HG03439 (cell line): ENCODE measurements around the gene SDC1.
"Not testable (repeated sequence)": the region's sequence is repeated elsewhere in the genome, so short reads cannot be mapped to it uniquely, and the experiment has no call there.

Source experiments
- ATAC-seq: cut with Tn5 transposase; IDR thresholded peaks from one replicate; pipeline ENCODE4 v1.9.1; 2021; ENCODE audit warnings: mild to moderate bottlenecking, moderate library complexity; ENCODE audit not compliant: unreplicated experiment

SDC1 gene

DNA sequence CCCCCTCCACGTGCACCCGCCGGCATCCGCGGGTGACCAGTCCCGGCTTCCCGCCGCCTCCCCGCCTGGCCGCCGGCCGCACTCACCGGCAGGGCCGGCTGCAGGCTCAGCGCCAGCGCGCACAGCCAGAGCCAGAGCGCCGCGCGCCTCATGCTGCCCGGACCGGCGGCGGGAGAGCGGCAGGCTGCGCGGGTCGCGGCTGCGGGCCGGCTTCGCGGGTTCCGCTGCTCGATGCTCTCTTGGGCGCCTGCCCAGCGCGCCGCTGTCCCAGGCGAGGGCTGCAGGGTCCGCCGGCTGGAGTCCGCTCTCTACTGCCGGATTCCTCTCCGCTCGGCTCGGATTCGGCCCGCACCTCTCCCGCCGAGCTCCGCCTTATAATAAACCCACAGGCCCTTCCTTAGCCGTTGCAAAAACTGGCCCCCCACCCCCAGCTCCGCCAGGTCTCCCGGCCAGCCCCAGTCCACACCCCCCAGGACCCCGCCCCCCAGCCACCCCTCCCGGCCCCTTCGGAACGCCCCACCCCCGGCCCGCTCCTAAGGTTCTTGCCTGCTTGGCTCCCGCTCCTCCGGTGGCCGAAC lies at the start of gene SDC1:
Gene SDC1, minus strand, starts transcription at position 415 of the 578 bp plus-strand sequence. Its CDS starts 263 bp downstream, at position 152.
- peak; percentile 21 for ATAC-seq

- no peak for ATAC-seq
Observed at GRCh38 chr2:20273042-20273441, 48.1 kb upstream of the SDC1 start.

DNA sequence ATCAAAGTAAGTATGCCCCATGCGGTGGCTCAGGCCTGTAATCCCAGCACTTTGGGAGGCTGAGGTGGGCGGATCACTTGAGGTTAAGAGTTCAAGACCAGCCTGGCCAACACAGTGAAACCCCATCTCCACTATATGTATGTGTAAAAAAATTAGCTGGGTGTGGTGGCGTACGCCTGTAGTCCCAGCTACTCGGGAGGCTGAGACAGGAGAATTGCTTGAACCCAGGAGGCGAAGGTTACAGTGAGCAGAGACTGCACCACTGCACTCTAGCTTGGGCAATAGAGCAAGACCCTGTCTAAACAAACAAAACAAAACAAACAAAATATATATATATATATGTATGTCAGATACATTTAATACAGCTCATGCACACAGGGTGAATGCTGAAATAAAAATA lies 43.4 kb upstream of the SDC1 start:
- ATAC-seq = not testable (repeated sequence)

- no peak for ATAC-seq
Observed at GRCh38 chr2:20267529-20267928, 42.6 kb upstream of the SDC1 start.

DNA sequence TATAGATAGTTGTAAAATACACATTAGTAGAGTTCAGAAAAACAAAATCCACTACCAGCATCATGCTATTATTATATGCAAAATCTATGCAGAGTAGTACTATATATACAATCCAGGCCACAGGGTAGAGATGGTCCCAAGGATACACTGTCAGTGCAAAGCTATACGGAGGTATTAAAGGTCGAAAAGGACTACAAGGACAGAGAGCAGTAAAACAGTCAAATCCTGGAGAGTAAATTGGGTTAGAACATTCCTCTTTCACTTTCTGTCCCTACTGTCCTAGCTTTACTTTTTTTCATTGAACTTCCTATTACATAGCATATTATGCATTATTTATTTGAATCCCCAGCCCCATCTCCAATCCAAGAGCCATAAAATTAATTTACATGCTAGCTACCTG lies 39.7 kb upstream of the SDC1 start:
- ATAC-seq = no peak

GRCh38 chr2:20257411-20257810 lies 32.5 kb upstream of the SDC1 start:
- ATAC-seq = no peak

DNA sequence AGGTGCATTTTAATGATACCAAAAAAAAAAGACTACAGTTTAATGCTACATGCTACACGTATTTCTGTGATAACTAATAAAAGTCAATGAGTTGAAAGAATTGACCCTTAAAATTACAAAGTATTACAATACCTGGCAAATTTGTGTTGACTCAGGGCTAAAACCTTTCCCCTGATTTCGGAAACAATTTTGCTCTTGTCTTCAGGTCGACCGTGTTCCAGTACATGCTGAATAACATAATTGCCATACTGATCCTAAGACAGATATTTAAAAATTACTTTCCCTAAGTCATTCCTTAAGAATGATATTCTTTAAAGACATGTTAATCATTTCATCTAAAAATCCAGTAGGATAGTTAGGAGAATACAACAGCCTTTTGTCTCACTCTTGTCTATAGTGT lies 29.8 kb upstream of the SDC1 start:
- no peak for ATAC-seq

DNA sequence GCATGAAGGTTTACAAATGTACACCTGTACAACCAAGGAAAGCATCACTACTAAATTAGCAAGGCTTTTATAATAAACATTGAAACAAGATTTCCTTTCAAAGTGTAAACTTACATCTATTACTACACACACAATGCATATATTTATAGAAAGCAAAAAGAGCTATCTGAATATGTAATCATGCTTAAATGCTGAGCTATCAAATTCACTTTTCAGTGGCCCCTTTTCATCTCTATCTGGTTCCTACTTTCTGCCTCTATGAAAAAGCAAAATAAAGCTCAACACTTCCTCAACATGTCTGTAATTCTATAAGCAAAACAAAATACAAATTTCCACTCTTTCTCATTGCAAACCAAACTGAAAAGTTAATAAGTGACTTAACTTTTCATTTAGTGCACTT lies 25.5 kb upstream of the SDC1 start:
- ATAC-seq = no peak

GRCh38 chr2:20249170-20249569 lies 24.2 kb upstream of the SDC1 start:
- ATAC-seq = no peak

DNA sequence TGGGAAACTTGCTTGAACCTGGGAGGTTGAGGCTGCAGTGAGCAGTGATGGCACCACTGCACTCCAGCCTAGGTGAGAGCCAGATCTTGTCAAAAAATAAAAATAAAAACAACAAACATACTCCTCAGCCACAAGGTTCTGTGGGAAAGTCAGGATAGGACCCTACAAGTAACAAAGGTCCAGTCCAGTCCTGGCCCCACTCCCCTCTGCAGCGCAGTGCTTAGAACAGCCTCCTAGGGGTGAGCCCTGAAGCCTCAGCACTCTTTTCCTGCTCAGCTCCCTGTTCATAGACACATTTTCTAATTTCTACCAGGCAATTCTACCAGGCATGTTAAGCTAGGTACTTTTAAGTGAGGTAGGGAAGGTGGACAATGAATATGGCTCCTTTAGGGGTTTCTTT lies 22.2 kb upstream of the SDC1 start:
- ATAC-seq = no peak

- not testable (repeated sequence) for ATAC-seq
Observed at GRCh38 chr2:20243637-20244036, 18.7 kb upstream of the SDC1 start.

GRCh38 chr2:20242727-20243377 lies 17.9 kb upstream of the SDC1 start:
- no peak for ATAC-seq

DNA sequence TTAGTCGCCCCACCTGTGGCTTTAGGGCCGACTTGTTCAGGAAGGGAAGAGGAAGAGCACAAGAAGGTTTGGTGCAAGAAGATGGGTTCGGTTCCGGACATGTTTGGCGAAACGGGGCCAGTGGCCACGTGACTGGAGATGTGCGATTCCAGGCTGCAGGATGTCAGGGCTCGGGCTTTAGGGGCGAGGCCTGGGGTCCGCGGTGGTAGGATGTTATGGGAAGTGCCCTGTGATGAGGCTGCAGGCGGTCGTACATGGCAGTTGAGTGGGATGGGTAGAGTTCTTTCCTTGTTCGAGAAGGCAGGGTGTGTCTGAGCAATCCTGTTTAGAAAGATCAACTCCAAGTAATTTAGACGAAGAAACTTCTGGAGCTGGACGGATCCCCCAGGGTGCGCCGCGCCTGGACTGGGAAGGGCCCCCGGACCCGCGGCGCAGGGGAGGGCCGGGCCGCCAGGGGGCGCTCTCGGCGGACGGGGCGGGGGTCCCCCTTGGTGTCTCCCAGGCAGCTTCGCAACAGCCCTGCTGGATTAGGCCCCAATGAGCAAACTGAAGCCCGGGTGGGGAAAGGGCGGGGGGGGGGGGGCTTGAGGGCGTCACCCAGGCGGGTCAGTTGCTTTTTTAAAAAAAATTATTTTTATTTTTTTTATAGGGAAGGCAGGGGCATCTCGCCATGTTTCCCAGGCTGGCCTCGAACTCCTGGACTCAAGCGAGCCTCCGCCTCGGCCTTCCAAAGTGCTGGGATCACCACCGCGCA lies 17.2 kb upstream of the SDC1 start:
- no peak for ATAC-seq

- ATAC-seq = not testable (repeated sequence)
Observed at GRCh38 chr2:20240291-20240690, 15.4 kb upstream of the SDC1 start.

GRCh38 chr2:20236496-20236895 lies 11.6 kb upstream of the SDC1 start:
- no peak for ATAC-seq

- ATAC-seq = no peak
Observed at GRCh38 chr2:20235655-20236305, 10.8 kb upstream of the SDC1 start.

- ATAC-seq = not testable (repeated sequence)
Observed at GRCh38 chr2:20234597-20234996, 9.7 kb upstream of the SDC1 start.

GRCh38 chr2:20232837-20233207 lies 7.9 kb upstream of the SDC1 start:
- ATAC-seq = no peak

- no peak for ATAC-seq
Observed at GRCh38 chr2:20231598-20232026, 6.7 kb upstream of the SDC1 start.

GRCh38 chr2:20231159-20231558 lies 6.2 kb upstream of the SDC1 start:
- no peak for ATAC-seq

GRCh38 chr2:20230114-20230425 lies 5.1 kb upstream of the SDC1 start:
- no peak for ATAC-seq
